Mesendoderm (in vitro differentiated cells): ENCODE measurements around the gene TM9SF2.
A peak's percentile ranks its signal among the peaks of the same experiment; 100 is the strongest.

Experiments
- DNase-seq: peaks from one replicate; pipeline ENCODE4 v3.0.0; 2013
- H2AK5ac ChIP-seq: 2 replicates; pipeline ENCODE4 v1.6.1; 2013; ENCODE audit warnings: low read length, inconsistent platforms
- H2BK120ac ChIP-seq: 2 replicates; pipeline ENCODE4 v1.6.1; 2013; ENCODE audit warnings: low read depth, mild to moderate bottlenecking, low read length, moderate library complexity, mixed read lengths
- H2BK15ac ChIP-seq: replicated peaks from 2 replicates; pipeline ENCODE4 v1.6.1; 2013; ENCODE audit warnings: low read depth, mild to moderate bottlenecking, moderate library complexity
- H2BK5ac ChIP-seq: 2 replicates; pipeline ENCODE4 v1.6.1; 2013; ENCODE audit warnings: low read length, inconsistent platforms
- H3K18ac ChIP-seq: 2 replicates; pipeline ENCODE4 v1.6.1; 2013; ENCODE audit warnings: mild to moderate bottlenecking, low read length, mixed read lengths
- H3K23ac ChIP-seq: one replicate; pipeline ENCODE4 v1.6.1; 2013; ENCODE audit warnings: low read length
- H3K27ac ChIP-seq: 2 replicates; pipeline ENCODE4 v1.5.1; 2013; ENCODE audit warnings: low read depth, mild to moderate bottlenecking, inconsistent platforms, low read length, moderate library complexity
- H3K27me3 ChIP-seq: 2 replicates; pipeline ENCODE4 v1.6.1; 2013; ENCODE audit warnings: low read length, control low read depth, mild to moderate bottlenecking, inconsistent platforms; ENCODE audit not compliant: insufficient read depth, poor library complexity
- H3K36me3 ChIP-seq: 2 replicates; pipeline ENCODE4 v1.6.1; 2013; ENCODE audit warnings: low read length, inconsistent platforms; ENCODE audit not compliant: control insufficient read depth, insufficient read depth
- H3K4ac ChIP-seq: one replicate; pipeline ENCODE4 v1.6.1; 2013; ENCODE audit warnings: low read depth, mild to moderate bottlenecking, low read length, moderate library complexity
- H3K4me1 ChIP-seq: 2 replicates; pipeline ENCODE4 v1.6.1; 2013; ENCODE audit warnings: low read depth, low read length, inconsistent platforms; ENCODE audit not compliant: control insufficient read depth
- H3K4me2 ChIP-seq: 2 replicates; pipeline ENCODE4 v1.6.1; 2013; ENCODE audit warnings: low read length
- H3K4me3 ChIP-seq: 2 replicates; pipeline ENCODE4 v1.5.1; 2013; ENCODE audit warnings: mild to moderate bottlenecking, low read length
- H3K56ac ChIP-seq: one replicate; pipeline ENCODE4 v1.6.1; 2013; ENCODE audit warnings: low read length
- H3K79me1 ChIP-seq: 2 replicates; pipeline ENCODE4 v1.6.1; 2013; ENCODE audit warnings: low read length, inconsistent platforms
- H3K79me2 ChIP-seq: 2 replicates; pipeline ENCODE4 v1.6.1; 2013; ENCODE audit warnings: mild to moderate bottlenecking, low read length; ENCODE audit not compliant: control insufficient read depth, insufficient read depth
- H3K9ac ChIP-seq: 2 replicates; pipeline ENCODE4 v1.6.1; 2013; ENCODE audit warnings: low read length, inconsistent platforms
- H4K5ac ChIP-seq: one replicate; pipeline ENCODE4 v1.6.1; 2013; ENCODE audit warnings: low read length
- H4K8ac ChIP-seq: one replicate; pipeline ENCODE4 v1.6.1; 2013; ENCODE audit warnings: low read depth, mild to moderate bottlenecking, control low read depth, low read length, moderate library complexity
- WGBS: extraction: QIAGEN DNeasy Blood & Tissue Kit; methylation state at CpG from one replicate; pipeline ENCODE4 v1.1.7; 2013; ENCODE audit warnings: low lambda C conversion rate, missing lambda C conversion rate; ENCODE audit not compliant: insufficient coverage; ENCODE audit errors: extremely low coverage; 5-methylcytosine and 5-hydroxymethylcytosine counted together

TM9SF2 gene

GRCh38 chr13:99496184-99497142, 4.8 kb upstream of the TM9SF2 start:
- H3K79me2 ChIP-seq, result peaks cover under 1% of the 10 kb centered on the region
- H3K18ac ChIP-seq, result no peak overlapping the region
- no peak overlapping the region for H2BK15ac ChIP-seq
- H2BK5ac ChIP-seq, result no peak overlapping the region
- WGBS, result no CpG with 5 or more reads among the region's 12 CpGs
- no peak overlapping the region for H3K27ac ChIP-seq
- no peaks in the 10 kb centered on the region for H3K79me1 ChIP-seq
- no peak overlapping the region for H4K5ac ChIP-seq
- peaks cover 5% of the 10 kb centered on the region for H3K4me1 ChIP-seq
- peak; percentile 14 for DNase-seq
- no peak overlapping the region for H3K23ac ChIP-seq
- H2BK120ac ChIP-seq, result no peak overlapping the region
- H3K4me2 ChIP-seq, result no peak overlapping the region
- H3K27me3 ChIP-seq, result no peaks in the 10 kb centered on the region
- H3K9ac ChIP-seq, result no peak overlapping the region
- H2AK5ac ChIP-seq, result no peak overlapping the region
- no peak overlapping the region for H3K4me3 ChIP-seq
- no peak overlapping the region for H4K8ac ChIP-seq
- H3K4ac ChIP-seq, result no peak overlapping the region
- H3K56ac ChIP-seq, result no peak overlapping the region
- H3K36me3 ChIP-seq, result no peaks in the 10 kb centered on the region

- Histone ChIP-seq H3K4ac (peak overlapping the region; percentile 89), H3K23ac (no peak overlapping the region), H3K4me1 (peaks cover 5% of the 10 kb centered on the region), H4K8ac (peak overlapping the region; percentile 94), H4K5ac (peak overlapping the region; percentile 43), H3K79me2 (peaks cover 16% of the 10 kb centered on the region), H3K4me2 (peak overlapping the region; percentile 58), H3K56ac (peak overlapping the region; percentile 90), H2BK5ac (peak overlapping the region; percentile 62), H3K27ac (peak overlapping the region; percentile 81), H3K79me1 (peaks cover 1% of the 10 kb centered on the region), H3K36me3 (no peaks in the 10 kb centered on the region), H3K27me3 (no peaks in the 10 kb centered on the region), H3K9ac (peak overlapping the region; percentile 89), H2BK120ac (no peak overlapping the region), H2AK5ac (peak overlapping the region; percentile 4), H3K4me3 (peak overlapping the region; percentile 44), H2BK15ac (no peak overlapping the region), H3K18ac (peak overlapping the region; percentile 97)
- WGBS, result no CpG with 5 or more reads among the region's 50 CpGs
- DNase-seq, result peak; percentile 99
Measured at GRCh38 chr13:99498171-99499161, 2.8 kb upstream of the TM9SF2 start.

GRCh38 chr13:99500839-99501183, 461 bp upstream of the TM9SF2 start:
- Histone ChIP-seq H3K56ac (peak overlapping the region; percentile 92), H2BK120ac (no peak overlapping the region), H3K4me1 (peaks cover 5% of the 10 kb centered on the region), H3K36me3 (no peaks in the 10 kb centered on the region), H3K79me2 (peaks cover 21% of the 10 kb centered on the region), H3K4me3 (peak overlapping the region; percentile 81), H4K8ac (no peak overlapping the region), H3K79me1 (peaks cover 1% of the 10 kb centered on the region), H3K27me3 (no peaks in the 10 kb centered on the region), H3K27ac (no peak overlapping the region), H2AK5ac (peak overlapping the region; percentile 90), H3K9ac (peak overlapping the region; percentile 85), H3K4ac (peak overlapping the region; percentile 9), H2BK5ac (no peak overlapping the region), H3K18ac (no peak overlapping the region), H2BK15ac (no peak overlapping the region), H3K23ac (no peak overlapping the region), H3K4me2 (peak overlapping the region; percentile 82), H4K5ac (peak overlapping the region; percentile 47)
- DNase-seq, result no peak
- WGBS, result no CpG with 5 or more reads among the region's 9 CpGs

- peak overlapping the region; percentile 89 for H3K4me2 ChIP-seq
- peaks cover 5% of the 10 kb centered on the region for H3K4me1 ChIP-seq
- H3K23ac ChIP-seq, result no peak overlapping the region
- peak; percentile 23 for DNase-seq
- H3K4me3 ChIP-seq, result peak overlapping the region; percentile 95
- H4K5ac ChIP-seq, result no peak overlapping the region
- H3K79me1 ChIP-seq, result peaks cover 3% of the 10 kb centered on the region
- no peak overlapping the region for H2BK15ac ChIP-seq
- H2BK120ac ChIP-seq, result no peak overlapping the region
- H3K56ac ChIP-seq, result peak overlapping the region; percentile 97
- no peak overlapping the region for H4K8ac ChIP-seq
- H3K79me2 ChIP-seq, result peaks cover 26% of the 10 kb centered on the region
- no CpG with 5 or more reads among the region's 18 CpGs for WGBS
- peak overlapping the region; percentile 9 for H3K27ac ChIP-seq
- H3K9ac ChIP-seq, result peak overlapping the region; percentile 94
- H3K18ac ChIP-seq, result peak overlapping the region; percentile 17
- H3K27me3 ChIP-seq, result no peaks in the 10 kb centered on the region
- peak overlapping the region; percentile 34 for H2BK5ac ChIP-seq
- no peak overlapping the region for H2AK5ac ChIP-seq
- no peak overlapping the region for H3K4ac ChIP-seq
- H3K36me3 ChIP-seq, result no peaks in the 10 kb centered on the region
Measured at GRCh38 chr13:99501848-99502301, 603 bp downstream of the TM9SF2 start.

- Histone ChIP-seq H3K9ac (no peak overlapping the region), H3K79me2 (peaks cover 54% of the 10 kb centered on the region), H3K79me1 (peaks cover 22% of the 10 kb centered on the region), H3K27me3 (no peaks in the 10 kb centered on the region), H3K4me3 (no peak overlapping the region), H3K27ac (no peak overlapping the region), H3K23ac (no peak overlapping the region), H4K5ac (no peak overlapping the region), H3K4me2 (no peak overlapping the region), H3K4me1 (no peaks in the 10 kb centered on the region), H4K8ac (no peak overlapping the region), H2BK120ac (no peak overlapping the region), H3K36me3 (peaks cover 3% of the 10 kb centered on the region), H2AK5ac (no peak overlapping the region), H3K56ac (no peak overlapping the region), H3K4ac (no peak overlapping the region), H2BK5ac (no peak overlapping the region), H2BK15ac (no peak overlapping the region), H3K18ac (no peak overlapping the region)
- no CpG with 5 or more reads among the region's 2 CpGs for WGBS
- no peak for DNase-seq
Measured at GRCh38 chr13:99505814-99506269, 4.6 kb downstream of the TM9SF2 start.
